NB4 (cell line): Measurements from ENCODE around the gene ZBTB33.

Experiments used
- CTCF ChIP-seq: IDR thresholded peaks from one replicate; pipeline ENCODE4 v1.5.1; 2012; ENCODE audit warnings: low read depth, low read length
- MAX ChIP-seq: IDR thresholded peaks from 2 replicates; pipeline ENCODE4 v1.6.1; 2011; ENCODE audit warnings: low read depth, low read length
- POLR2A ChIP-seq: IDR thresholded peaks from 2 replicates; pipeline ENCODE4 v1.6.1; 2011; ENCODE audit warnings: mild to moderate bottlenecking; ENCODE audit not compliant: insufficient read length; ENCODE audit errors: extremely low read depth

- TF ChIP-seq POLR2A, result no peak
- no peak for TF ChIP-seq CTCF
- no peak for TF ChIP-seq MAX
Measured at GRCh38 chrX:120238933-120239332, 11.7 kb upstream of the ZBTB33 start.
